ENCODE data around the gene TMTC2.

TMTC2 gene

DNA sequence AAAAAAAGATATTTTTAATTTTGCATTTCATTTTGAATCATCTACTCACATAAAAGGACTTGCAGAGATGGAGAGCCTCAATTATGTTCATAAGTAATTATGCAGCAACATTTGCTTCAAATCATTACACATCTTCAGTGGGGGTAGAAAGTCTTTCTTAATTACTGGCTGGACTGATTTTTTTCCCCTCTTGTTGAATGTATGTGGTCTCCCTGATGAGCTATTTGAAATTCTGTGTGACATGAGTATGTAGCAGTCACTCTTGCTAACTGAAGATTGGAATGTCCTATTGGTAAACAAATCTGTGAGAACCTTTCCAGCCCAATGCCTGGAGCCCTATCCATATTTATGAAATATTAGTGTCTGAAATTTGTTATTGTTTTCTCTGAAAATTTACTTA lies 139.8 kb downstream of the TMTC2 start:
- no peaks in the 10 kb centered on the region for H3K9me3 ChIP-seq (ENCODE audit: severe bottlenecking)
- H3K36me3 ChIP-seq: no peaks in the 10 kb centered on the region
- H3K27ac ChIP-seq: no peak overlapping the region
- DNase-seq: no peak
- H3K27me3 ChIP-seq (ENCODE audit: insufficient read depth, low read depth, severe bottlenecking): no peaks in the 10 kb centered on the region
- no peak overlapping the region for H3K4me3 ChIP-seq (ENCODE audit: low read depth, low read length)
- TF ChIP-seq, protein P1, sequence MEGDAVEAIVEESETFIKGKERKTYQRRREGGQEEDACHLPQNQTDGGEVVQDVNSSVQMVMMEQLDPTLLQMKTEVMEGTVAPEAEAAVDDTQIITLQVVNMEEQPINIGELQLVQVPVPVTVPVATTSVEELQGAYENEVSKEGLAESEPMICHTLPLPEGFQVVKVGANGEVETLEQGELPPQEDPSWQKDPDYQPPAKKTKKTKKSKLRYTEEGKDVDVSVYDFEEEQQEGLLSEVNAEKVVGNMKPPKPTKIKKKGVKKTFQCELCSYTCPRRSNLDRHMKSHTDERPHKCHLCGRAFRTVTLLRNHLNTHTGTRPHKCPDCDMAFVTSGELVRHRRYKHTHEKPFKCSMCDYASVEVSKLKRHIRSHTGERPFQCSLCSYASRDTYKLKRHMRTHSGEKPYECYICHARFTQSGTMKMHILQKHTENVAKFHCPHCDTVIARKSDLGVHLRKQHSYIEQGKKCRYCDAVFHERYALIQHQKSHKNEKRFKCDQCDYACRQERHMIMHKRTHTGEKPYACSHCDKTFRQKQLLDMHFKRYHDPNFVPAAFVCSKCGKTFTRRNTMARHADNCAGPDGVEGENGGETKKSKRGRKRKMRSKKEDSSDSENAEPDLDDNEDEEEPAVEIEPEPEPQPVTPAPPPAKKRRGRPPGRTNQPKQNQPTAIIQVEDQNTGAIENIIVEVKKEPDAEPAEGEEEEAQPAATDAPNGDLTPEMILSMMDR (IDR thresholded peaks at IDR 0.05; ENCODE audit: low read depth, low read length): no peak

DNA sequence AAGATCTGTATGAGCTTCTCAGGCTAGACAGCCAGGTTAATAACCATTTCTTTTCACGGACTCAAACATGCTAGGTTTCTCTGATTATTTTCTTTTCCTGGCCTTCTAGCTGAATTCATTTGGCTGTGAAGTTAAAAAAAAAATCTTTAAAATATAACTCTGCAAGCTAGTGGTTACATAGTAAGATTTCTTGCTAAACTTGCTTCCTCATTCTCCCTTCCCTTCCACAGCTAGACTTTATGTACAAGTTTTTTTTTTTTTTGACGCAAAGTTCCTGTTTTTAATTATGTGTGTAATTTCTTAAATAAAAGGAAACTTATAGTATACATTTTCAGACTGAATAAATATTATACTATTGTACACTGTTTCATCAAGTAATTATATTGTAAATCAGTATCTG lies 145.4 kb downstream of the TMTC2 start:
- H3K27me3 ChIP-seq (ENCODE audit: insufficient read depth, low read depth, severe bottlenecking): no peaks in the 10 kb centered on the region
- H3K9me3 ChIP-seq (ENCODE audit: severe bottlenecking): no peaks in the 10 kb centered on the region
- TF ChIP-seq, protein P1 (IDR thresholded peaks at IDR 0.05; ENCODE audit: low read depth, low read length): no peak
- no peak overlapping the region for H3K4me3 ChIP-seq (ENCODE audit: low read depth, low read length)
- DNase-seq: no peak
- H3K27ac ChIP-seq: no peak overlapping the region
- H3K36me3 ChIP-seq: no peaks in the 10 kb centered on the region

DNA sequence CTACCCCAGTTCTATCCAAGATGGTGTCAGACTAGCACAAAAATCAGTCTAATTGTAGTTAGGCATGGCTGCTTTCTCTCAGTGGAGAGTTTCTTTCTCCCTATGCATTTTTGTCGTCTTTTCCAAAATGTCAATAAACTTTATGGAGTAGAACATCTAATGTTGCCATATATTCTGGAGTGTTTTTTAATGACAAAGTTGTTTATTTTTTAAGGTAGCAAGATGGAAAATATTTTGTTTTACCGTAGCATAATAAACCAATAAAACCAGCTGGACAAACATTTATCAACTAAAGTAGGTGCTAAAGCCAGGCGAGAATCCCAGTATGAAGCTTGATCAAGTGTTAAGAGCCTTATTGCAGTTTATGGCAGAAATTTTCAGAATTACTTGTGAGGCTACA lies 146.3 kb downstream of the TMTC2 start:
- TF ChIP-seq, protein P1 (IDR thresholded peaks at IDR 0.05; ENCODE audit: low read depth, low read length): no peak
- Histone ChIP-seq H3K27ac (no peak overlapping the region), H3K27me3 (ENCODE audit: insufficient read depth, low read depth, severe bottlenecking) (no peaks in the 10 kb centered on the region), H3K4me3 (ENCODE audit: low read depth, low read length) (no peak overlapping the region), H3K9me3 (ENCODE audit: severe bottlenecking) (no peaks in the 10 kb centered on the region), H3K36me3 (no peaks in the 10 kb centered on the region)
- DNase-seq: no peak

DNA sequence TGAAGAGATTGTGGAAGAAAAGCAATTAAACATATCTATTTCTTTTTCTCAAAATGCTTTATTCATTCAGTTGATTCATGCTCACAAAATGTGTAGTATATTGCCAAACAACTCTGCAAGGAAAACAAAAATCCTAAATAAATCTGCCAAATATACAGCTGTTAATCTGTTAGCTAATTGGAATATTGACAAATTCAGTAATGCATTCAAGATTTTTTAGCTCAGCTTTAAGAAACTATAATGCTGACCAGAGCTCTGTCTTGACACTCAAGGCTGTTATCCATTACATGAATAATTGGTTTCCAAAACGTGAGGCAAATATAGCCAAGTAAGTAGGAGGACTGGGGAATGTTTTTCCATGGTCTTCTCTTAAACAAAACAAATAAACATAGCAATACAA lies 146.8 kb downstream of the TMTC2 start:
- Histone ChIP-seq H3K27ac (no peak overlapping the region), H3K36me3 (no peaks in the 10 kb centered on the region)

DNA sequence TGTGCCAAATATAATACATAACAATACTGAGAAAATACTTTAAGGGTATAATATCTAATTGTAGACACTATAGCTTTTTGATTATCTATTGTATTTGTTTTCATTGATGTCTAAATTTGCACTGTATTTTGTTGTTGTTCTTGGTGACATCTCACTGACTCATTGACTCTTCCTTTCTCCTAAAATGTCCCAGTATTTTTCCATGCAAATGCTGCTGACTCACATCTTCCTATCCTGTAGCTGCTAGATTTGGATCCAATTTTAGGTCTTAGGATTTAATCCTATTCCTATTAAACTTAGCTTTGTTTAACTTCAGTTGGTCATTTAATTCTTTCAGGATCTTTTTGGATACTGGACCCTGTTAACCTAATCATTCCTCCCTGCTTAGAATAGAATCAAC lies 148.5 kb downstream of the TMTC2 start:
- no peaks in the 10 kb centered on the region for H3K27me3 ChIP-seq (ENCODE audit: insufficient read depth, low read depth, severe bottlenecking)
- TF ChIP-seq, protein P1 (IDR thresholded peaks at IDR 0.05; ENCODE audit: low read depth, low read length): no peak
- no peak overlapping the region for H3K4me3 ChIP-seq (ENCODE audit: low read depth, low read length)
- no peak for DNase-seq
- no peak overlapping the region for H3K27ac ChIP-seq
- no peaks in the 10 kb centered on the region for H3K36me3 ChIP-seq
- H3K9me3 ChIP-seq (ENCODE audit: severe bottlenecking): no peaks in the 10 kb centered on the region

More for the DNA sequence above, 146.8 kb downstream of the TMTC2 start:
- Histone ChIP-seq H3K4me3 (ENCODE audit: low read depth, low read length) (no peak overlapping the region), H3K9me3 (ENCODE audit: severe bottlenecking) (no peaks in the 10 kb centered on the region), H3K27me3 (ENCODE audit: insufficient read depth, low read depth, severe bottlenecking) (no peaks in the 10 kb centered on the region)
- DNase-seq: no peak
- TF ChIP-seq, protein P1 (IDR thresholded peaks at IDR 0.05; ENCODE audit: low read depth, low read length): no peak

DNA sequence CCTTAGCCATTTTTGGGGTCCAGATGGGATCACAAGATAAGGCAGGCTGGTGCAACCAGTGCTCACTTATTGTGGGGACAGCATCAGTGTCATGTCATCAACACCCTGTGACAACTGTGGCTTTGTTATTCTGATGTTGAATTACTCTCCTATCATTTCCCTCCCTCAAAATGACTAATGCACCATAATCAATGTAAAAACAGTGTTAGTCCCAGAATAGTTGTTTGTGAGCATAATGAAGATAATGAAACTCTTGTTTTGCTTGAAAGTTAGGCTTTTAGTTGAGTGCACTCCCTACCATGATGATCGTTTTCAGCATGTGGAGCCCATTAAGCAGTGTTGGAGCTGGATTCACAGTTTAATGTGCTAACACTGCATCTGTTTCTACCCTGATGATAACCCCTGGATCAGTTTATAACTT lies 151.4 kb downstream of the TMTC2 start:
- Histone ChIP-seq H3K9me3 (ENCODE audit: severe bottlenecking) (no peaks in the 10 kb centered on the region), H3K27ac (no peak overlapping the region), H3K27me3 (ENCODE audit: insufficient read depth, low read depth, severe bottlenecking) (no peaks in the 10 kb centered on the region), H3K36me3 (no peaks in the 10 kb centered on the region), H3K4me3 (ENCODE audit: low read depth, low read length) (no peak overlapping the region)
- no peak for DNase-seq
- TF ChIP-seq, protein P1 (IDR thresholded peaks at IDR 0.05; ENCODE audit: low read depth, low read length): no peak

Data from WERI-Rb-1 (cell line).